GM12875 (cell line): ENCODE measurements around the gene C17orf107.

Experiments
- H3K4me3 ChIP-seq: one replicate; pipeline ENCODE4 v1.5.1; 2011; ENCODE audit warnings: low read depth, low read length, control low read depth
- TF ChIP-seq, protein P1 (sequence below): IDR thresholded peaks from 2 replicates; pipeline ENCODE4 v1.5.1; 2011; ENCODE audit warnings: low read depth, mild to moderate bottlenecking, control low read depth, inconsistent platforms, low read length, moderate library complexity, borderline replicate concordance; ENCODE audit not compliant: insufficient read depth

Gene C17orf107

DNA sequence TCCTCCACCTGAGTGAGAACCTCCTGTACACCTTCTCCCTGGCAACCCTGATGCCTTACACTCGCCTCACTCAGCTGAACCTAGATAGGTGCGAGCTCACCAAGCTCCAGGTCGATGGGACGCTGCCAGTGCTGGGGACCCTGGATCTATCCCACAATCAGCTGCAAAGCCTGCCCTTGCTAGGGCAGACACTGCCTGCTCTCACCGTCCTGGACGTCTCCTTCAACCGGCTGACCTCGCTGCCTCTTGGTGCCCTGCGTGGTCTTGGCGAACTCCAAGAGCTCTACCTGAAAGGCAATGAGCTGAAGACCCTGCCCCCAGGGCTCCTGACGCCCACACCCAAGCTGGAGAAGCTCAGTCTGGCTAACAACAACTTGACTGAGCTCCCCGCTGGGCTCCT is 33.4 kb downstream of the C17orf107 start:
- TF ChIP-seq, protein P1, sequence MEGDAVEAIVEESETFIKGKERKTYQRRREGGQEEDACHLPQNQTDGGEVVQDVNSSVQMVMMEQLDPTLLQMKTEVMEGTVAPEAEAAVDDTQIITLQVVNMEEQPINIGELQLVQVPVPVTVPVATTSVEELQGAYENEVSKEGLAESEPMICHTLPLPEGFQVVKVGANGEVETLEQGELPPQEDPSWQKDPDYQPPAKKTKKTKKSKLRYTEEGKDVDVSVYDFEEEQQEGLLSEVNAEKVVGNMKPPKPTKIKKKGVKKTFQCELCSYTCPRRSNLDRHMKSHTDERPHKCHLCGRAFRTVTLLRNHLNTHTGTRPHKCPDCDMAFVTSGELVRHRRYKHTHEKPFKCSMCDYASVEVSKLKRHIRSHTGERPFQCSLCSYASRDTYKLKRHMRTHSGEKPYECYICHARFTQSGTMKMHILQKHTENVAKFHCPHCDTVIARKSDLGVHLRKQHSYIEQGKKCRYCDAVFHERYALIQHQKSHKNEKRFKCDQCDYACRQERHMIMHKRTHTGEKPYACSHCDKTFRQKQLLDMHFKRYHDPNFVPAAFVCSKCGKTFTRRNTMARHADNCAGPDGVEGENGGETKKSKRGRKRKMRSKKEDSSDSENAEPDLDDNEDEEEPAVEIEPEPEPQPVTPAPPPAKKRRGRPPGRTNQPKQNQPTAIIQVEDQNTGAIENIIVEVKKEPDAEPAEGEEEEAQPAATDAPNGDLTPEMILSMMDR, result no peak

DNA sequence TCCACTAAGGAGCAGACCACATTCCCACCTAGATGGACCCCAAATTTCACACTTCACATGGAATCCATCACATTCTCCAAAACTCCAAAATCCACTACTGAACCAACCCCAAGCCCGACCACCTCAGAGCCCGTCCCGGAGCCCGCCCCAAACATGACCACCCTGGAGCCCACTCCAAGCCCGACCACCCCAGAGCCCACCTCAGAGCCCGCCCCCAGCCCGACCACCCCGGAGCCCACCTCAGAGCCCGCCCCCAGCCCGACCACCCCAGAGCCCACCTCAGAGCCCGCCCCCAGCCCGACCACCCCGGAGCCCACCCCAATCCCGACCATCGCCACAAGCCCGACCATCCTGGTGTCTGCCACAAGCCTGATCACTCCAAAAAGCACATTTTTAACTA is 34.3 kb downstream of the C17orf107 start:
- TF ChIP-seq, protein P1, result no peak
- no peak overlapping the region for H3K4me3 ChIP-seq

More for the DNA sequence above, 33.4 kb downstream of the C17orf107 start:
- no peak overlapping the region for H3K4me3 ChIP-seq

DNA sequence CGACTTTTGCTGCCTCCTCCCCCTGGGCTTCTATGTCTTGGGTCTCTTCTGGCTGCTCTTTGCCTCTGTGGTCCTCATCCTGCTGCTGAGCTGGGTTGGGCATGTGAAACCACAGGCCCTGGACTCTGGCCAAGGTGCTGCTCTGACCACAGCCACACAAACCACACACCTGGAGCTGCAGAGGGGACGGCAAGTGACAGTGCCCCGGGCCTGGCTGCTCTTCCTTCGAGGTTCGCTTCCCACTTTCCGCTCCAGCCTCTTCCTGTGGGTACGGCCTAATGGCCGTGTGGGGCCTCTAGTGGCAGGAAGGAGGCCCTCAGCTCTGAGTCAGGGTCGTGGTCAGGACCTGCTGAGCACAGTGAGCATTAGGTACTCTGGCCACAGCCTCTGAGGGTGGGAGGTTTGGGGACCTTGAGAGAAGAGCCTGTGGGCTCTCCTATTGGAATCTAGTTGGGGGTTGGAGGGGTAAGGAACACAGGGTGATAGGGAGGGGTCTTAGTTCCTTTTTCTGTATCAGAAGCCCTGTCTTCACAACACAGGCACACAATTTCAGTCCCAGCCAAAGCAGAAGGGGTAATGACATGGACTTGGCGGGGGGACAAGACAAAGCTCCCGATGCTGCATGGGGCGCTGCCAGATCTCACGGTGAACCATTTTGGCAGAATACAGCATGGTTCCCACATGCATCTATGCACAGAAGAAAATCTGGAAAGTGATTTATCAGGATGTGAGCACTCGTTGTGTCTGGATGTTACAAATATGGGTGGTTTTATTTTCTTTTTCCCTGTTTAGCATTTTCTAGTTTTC is 35.0 kb downstream of the C17orf107 start:
- no peak overlapping the region for H3K4me3 ChIP-seq
- TF ChIP-seq, protein P1, result no peak

DNA sequence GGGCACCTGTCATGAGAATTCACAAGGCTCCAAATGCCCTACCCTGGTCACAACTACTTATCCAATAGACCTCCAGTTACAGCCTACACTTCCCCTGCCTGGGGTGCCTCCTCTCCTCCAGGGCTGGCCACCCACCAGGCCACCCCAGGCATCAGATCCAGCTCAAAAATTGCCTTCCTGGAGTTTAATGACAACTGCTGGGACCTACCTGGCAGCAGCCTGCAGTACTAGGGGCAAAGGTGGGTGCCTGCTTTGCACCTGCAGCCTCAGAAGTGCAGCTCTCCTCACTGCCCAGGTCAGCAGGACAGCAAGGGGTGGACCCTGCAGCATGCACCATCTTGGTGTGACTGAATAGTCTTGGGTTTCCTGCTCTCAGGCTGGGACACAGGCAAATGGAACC is 36.3 kb downstream of the C17orf107 start:
- H3K4me3 ChIP-seq, result no peak overlapping the region
- TF ChIP-seq, protein P1, result no peak

DNA sequence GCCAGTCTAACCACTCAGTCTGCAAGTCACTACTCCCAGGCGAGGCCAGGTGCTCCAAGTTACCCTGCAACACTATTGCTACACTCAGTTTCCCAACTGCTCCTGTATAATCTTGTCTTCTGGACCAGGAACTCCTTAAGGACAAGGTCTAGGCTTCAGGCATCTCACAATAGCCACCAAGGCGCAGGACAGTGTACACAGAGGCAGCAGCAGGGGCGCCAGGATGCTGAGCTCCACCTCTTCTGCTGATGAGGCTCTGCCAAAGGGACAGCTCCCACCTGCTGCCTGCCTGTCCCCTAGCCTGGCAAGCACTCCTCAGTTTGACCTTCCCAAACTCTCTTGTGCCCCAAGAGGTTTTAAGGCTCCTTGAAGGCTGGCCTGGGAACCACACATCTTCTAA is 37.1 kb downstream of the C17orf107 start:
- TF ChIP-seq, protein P1, result no peak
- no peak overlapping the region for H3K4me3 ChIP-seq

DNA sequence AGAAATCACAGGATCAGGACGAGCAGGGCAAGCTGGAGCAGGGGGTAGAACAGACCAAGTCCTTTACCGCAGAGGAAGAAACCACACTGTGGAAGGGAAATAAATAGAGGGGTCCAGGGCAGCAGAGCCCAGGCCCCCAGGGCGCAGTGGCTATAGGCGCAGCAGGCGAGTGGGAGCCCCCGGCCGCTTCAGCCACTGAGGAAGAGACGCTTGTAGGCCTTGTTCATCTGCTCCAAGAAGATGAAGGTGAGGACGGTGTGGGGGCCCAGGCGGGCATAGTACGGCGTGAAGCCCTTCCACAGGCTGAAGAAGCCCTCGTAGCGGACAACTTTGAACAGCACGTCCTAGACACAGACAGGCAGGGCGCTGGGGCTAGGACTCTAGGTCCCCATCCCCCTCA is 38.2 kb downstream of the C17orf107 start:
- TF ChIP-seq, protein P1, result no peak
- no peak overlapping the region for H3K4me3 ChIP-seq

DNA sequence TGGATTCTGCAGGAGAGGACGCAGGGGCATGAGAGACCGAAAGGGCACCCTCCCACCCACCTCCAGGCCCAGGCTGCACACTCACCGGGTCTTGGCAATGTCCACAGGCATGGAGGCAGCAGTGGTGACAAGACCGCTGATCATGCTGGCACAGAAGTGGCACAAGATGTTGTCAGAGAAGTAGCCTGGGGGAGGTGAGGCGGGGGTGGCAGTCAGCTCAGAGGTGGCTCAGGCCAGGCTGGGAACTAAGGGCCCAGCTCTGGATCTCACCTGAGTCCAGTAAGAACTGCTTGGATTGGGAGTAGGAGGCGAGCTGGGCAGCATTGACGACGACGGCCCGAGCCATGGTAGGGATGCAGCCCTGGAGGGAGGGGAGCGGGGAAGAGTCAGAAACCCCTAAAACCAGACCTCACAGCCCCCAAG is 38.7 kb downstream of the C17orf107 start:
- H3K4me3 ChIP-seq, result no peak overlapping the region
- TF ChIP-seq, protein P1, result no peak
